NK-92 treated with Interleukin-12 subunit alpha and Interleukin-12 subunit beta, amount 100 ng/mL, for 24 hours (cell line): ENCODE measurements around the gene CTPS2.
"Not testable (repeated sequence)": the region's sequence is repeated elsewhere in the genome, so short reads cannot be mapped to it uniquely, and the experiment has no call there.

Experiments
- DNase-seq: peaks from one replicate; lab custom pipeline; 2025; lab: John Stamatoyannopoulos, UW

CTPS2 gene

DNA sequence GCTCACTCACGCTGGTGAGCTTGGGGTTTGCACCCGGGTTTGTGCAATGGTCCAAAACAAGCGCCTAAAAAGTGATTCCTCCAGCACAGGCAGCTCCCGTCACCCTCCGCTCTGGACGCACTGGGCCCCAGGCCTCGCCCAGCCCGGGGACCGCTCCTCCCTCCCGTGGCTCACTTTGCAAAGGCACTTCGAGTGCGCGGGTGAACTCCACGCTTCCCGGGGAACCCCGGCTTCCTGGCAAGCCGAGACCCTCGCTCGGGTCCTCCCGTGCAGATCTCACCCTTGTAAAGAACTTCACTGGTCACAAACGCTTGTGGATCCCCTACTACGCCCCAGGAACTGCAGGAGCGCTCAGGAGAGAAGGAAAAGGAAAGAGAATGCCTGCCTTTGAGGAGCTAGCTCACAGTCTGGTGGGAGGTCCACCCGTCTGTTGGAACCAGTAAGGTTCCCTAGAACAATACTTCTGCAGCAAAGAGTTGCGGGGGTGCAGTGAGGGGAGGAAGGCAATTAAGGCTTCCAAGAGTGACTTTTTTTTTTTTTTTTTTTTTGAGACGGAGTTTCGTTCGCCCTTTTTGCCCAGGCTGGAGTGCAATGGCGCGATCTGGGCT is at the start of gene CTPS2:
Gene CTPS2, minus strand, starts transcription at position 122 of the 608 bp plus-strand sequence. CDS start 9,767 bp downstream, outside the sequence.
- peak; percentile 2 for DNase-seq

- not testable (repeated sequence) for DNase-seq
These were observed 49.0 kb upstream of the CTPS2 start for GRCh38 chrX:16761500-16761899.

DNA sequence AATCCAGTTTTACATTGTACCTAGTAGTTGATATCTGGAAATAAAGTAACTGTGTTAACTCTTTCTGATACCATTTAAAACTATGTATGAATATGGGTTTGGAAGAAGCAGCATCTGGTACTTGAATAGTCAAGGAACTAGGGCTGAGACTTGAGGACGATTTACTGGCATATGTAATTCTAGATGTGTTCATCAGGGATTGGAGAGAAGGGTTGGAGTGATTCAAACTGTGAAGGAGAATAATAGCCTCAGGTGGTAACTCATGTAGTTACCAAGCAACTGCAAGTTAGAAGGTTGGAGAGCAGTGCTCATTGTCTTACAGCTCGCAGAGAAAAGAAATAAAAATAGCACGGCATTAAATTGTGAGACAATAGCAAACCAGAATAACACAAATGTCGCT is 44.3 kb upstream of the CTPS2 start:
- DNase-seq = no peak

GRCh38 chrX:16754019-16754418 is 41.5 kb upstream of the CTPS2 start:
- no peak for DNase-seq

GRCh38 chrX:16750136-16750535 is 37.7 kb upstream of the CTPS2 start:
- no peak for DNase-seq

DNA sequence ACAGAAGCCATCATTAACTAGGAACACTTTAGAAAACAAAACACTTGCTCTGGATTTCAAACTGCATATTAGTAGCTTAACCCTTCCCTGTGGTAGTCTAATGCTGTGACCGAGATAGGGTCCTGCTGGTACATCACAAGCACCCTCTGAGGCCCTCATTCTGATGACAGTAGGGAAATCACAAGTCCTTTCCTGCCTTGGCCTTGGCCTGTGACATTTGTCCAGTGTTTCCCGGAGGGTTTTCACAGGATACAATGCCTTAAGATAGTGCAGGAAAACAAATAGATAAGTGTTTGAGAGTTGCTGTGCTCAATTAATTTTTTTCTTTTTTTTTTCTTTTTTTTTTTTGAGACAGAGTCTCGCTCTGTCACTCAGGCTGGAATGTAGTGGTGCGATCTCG is 36.0 kb upstream of the CTPS2 start:
- no peak for DNase-seq

GRCh38 chrX:16745659-16746058 is 33.2 kb upstream of the CTPS2 start:
- DNase-seq = no peak

- DNase-seq = no peak
These were observed 32.6 kb upstream of the CTPS2 start for GRCh38 chrX:16745102-16745501.

- DNase-seq = no peak
These were observed 31.3 kb upstream of the CTPS2 start for GRCh38 chrX:16743604-16744325.

DNA sequence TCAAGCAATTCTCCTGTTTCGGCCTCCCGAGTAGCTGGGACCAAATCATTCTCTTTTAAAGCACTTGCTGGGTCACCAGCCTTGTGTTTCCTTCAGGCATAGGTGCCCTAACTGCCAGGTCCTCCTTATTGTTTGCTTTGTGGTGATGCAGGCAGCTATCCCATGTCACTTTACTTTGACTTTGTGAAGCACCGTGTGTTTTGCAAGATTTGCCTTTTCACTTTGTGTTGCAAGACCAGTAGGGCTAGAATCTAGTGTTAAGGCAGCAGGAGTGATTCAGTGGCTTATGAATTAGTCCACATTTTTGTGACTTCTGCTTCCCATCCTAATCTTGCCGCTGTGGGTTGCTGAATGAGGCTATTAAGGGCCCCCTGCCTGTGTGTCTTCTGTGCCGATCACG is 27.1 kb upstream of the CTPS2 start:
- no peak for DNase-seq

DNA sequence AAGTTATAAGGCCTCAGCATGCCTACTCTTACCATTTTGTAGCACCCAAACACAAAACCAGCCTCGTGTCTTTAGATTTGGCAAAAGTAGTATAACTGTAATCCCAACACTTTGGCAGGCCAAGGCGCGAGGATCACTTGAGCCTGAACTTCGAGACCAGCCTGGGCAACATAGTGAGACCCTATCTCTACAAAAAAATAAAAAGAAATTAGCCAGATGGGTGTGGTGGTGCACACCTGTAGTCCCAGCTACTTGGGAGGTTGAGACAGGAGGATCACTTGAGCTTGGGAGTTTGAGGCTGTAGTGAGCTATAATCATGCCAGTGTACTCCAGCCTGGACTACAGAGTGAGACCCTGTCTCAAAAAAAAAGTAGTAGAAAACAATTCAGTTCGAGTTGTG is 24.6 kb upstream of the CTPS2 start:
- DNase-seq = no peak

DNA sequence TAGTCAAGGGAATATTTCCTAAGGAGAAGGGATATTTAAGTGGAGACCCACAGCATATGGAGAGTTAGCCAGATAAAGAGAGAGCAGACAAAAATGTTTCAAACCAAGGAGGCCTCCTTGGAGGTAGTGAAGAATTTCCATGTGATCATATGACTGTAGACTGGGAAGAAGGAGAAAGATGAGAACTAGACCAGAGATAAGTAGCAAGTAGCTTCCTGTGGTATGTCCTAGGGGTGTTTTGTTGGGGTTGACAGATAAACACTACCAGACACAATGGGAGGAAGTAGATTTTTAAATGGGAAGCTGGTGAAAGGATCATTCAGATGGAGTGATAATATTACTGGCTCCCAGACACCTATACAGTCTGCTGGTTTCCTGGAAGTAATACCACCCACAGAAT is 20.5 kb upstream of the CTPS2 start:
- no peak for DNase-seq

GRCh38 chrX:16730450-16730849 is 18.0 kb upstream of the CTPS2 start:
- no peak for DNase-seq

DNA sequence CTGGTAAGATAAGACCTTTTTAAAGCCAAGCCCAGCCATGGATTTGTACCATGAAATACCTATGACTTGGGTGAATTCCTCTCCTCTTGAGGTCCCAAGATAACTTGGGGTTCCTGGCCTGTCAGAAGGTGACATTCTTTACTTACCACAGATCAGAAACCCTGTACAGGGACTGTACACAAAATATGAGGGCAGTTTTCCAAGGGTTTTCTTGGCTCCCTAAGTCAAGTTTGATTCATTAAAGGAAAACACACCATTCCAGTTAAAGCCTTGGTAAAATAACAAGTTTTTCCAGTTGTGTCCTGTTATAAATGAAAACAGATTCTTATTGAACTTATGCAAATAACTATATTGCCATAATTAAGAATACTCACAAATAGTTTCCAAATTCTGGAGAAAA is 15.2 kb upstream of the CTPS2 start:
- DNase-seq = no peak

- DNase-seq = not testable (repeated sequence)
These were observed 14.0 kb upstream of the CTPS2 start for GRCh38 chrX:16726347-16726988.

DNA sequence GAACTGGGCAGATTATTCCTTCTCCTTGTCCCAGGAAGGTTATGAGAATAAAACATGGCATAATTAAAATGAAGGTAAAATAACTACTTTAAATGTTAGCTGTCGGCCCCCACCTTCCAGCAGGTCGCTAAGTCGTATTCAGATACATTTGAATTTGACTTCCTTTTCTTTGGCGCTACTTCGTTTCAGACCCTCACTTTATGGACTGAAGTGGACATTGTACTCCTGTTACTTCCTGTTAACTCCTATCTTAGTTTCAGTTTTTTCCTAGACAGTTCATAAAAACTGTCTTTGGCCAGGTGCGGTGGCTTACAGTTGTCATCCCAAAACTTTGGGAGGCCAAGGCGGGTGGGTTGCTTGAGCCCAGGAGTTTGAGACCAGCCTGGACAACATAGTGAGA is 12.6 kb upstream of the CTPS2 start:
- DNase-seq = no peak

DNA sequence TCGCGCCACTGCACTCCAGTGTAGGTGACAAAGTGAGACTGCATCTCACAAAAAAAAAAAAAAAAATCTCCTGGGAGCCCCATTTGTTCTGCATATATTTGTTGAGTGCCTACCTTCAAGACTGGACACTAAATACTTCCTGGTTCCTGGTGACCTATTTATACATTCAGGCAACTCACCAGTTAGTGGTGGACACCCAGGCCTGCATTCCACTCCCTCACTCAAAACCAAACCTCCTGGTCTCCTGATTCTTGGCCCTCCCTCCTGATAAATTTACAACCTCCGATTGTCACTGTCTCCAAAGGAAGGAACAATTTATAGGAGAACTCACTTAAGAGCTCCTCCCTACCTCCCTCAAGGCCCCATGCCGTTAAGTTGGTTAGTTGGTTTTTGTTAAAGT is 10.0 kb upstream of the CTPS2 start:
- DNase-seq = no peak

- peak; percentile 76 for DNase-seq
These were observed 7.0 kb upstream of the CTPS2 start, which contains the start of gene SYAP1 for GRCh38 chrX:16719334-16720084. TSS of gene SYAP1 (plus strand) at chrX:16719612. CDS start at chrX:16719725, 113 bp downstream.

- no peak for DNase-seq
These were observed 6.4 kb upstream of the CTPS2 start for GRCh38 chrX:16718824-16719333.

GRCh38 chrX:16716451-16716850 is 4.0 kb upstream of the CTPS2 start:
- DNase-seq = not testable (repeated sequence)

- not testable (repeated sequence) for DNase-seq
These were observed 3.2 kb upstream of the CTPS2 start for GRCh38 chrX:16715638-16716037.

DNA sequence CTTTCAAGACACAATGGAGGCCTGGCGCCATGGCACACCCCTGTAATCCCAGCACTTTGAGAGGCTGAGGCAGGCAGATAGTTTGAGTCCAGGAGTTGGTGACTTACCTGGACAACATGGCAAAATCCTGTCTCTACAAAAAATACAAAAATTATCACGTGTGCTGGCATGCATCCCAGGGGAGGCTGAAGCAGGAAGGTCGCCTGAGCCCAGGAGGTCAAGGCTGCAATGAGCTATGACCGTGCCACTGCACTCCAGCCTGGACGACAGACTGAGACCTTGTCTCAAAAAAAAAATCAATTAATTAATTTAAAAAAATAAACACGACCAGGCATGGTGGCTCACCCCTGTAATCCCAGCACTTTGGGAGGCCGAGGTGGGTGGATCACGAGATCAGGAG is 2.0 kb upstream of the CTPS2 start:
- no peak for DNase-seq
